HepG2 (cell line): Measurements from ENCODE around the gene GRID1. TPM values are rescaled to one million over a fixed set of nuclear protein-coding genes. Genes with fewer than 3 reads are reported as not detected.

ENCODE experiments used
- ATAC-seq: fragments of 200-7000 bp; cut with Tn5 transposase; 3 replicates; pipeline ENCODE4 v1.9.1; 2020; ENCODE audit warnings: mild to moderate bottlenecking, moderate library complexity
- BruUV-seq: library from RNA; stranded (reverse); fragments of 400-500 nt; replicated peaks from 2 replicates; lab custom pipeline; 2021; lab: Mats Ljungman, UMichigan
- CTCF ChIA-PET: fragments of 300-600 bp; formaldehyde crosslinking; extraction: SDS; loops from one replicate; lab custom pipeline; 2021; ENCODE audit warnings: low total read pairs, inconsistent platforms, low intra/inter-chr PET ratio; lab: Yijun Ruan, JAX
- POLR2A ChIA-PET: fragments of 350-600 bp; sonication (Branson Sonifier 250); formaldehyde crosslinking; loops from one replicate; lab custom pipeline; 2020; ENCODE audit warnings: antibody characterized with exemption, inconsistent platforms; lab: Yijun Ruan, JAX
- DNase-seq: peaks from one replicate; pipeline ENCODE4 v3.0.0-alpha.2; 2015; ENCODE audit warnings: low spot score
- FAIRE-seq: peaks from 3 replicates; lab custom pipeline; 2011; peaks lifted over from hg19 to GRCh38; lab: Jason Lieb, UNC
- H2AFZ ChIP-seq: one replicate; pipeline ENCODE4 v1.6.1; 2011; ENCODE audit warnings: low read length, inconsistent platforms
- H3K27ac ChIP-seq: fragments of 300-600 bp; 3 replicates; pipeline ENCODE4 v1.8.0; 2011; ENCODE audit warnings: mixed run types, mild to moderate bottlenecking, mixed read lengths, low read length, inconsistent platforms; ENCODE audit not compliant: insufficient read depth; ENCODE audit errors: extremely low read length
- H3K27me3 ChIP-seq, 2 experiments: fragments of 200-600 bp in 1 of 2; 2 replicates in 1 of 2; 3 replicates in 1 of 2; pipeline versions ENCODE4 v1.6.0 to v1.8.0; 2011; ENCODE audit warnings: low read length in 2 of 2, mild to moderate bottlenecking in 2 of 2, moderate library complexity in 2 of 2, inconsistent platforms in 1 of 2; ENCODE audit not compliant: insufficient read depth in 2 of 2, control insufficient read depth in 1 of 2
- H3K36me3 ChIP-seq, 2 experiments: fragments of 200-600 bp in 1 of 2; replicated peaks in 1 of 2; 2 replicates in 1 of 2; 3 replicates in 1 of 2; pipeline versions ENCODE4 v1.5.1 to v1.8.0; 2011; ENCODE audit warnings: low read length in 2 of 2, inconsistent platforms in 1 of 2; ENCODE audit not compliant: insufficient read depth in 2 of 2, control insufficient read depth in 1 of 2
- H3K4me1 ChIP-seq: 2 replicates; pipeline ENCODE4 v1.5.1; 2012; ENCODE audit warnings: low read length, inconsistent platforms; ENCODE audit not compliant: insufficient read depth
- H3K4me2 ChIP-seq: 2 replicates; pipeline ENCODE4 v1.6.0; 2011; ENCODE audit warnings: low read depth, low read length, inconsistent platforms
- H3K4me3 ChIP-seq, 3 experiments: fragments of 200-600 bp in 1 of 3; sonication (generic), shearing (Covaris generic) in 1 of 3; replicated peaks in 1 of 3; 2 replicates each; pipeline ENCODE4 v1.5.1; 2011 to 2016; ENCODE audit warnings: low read length in 3 of 3, inconsistent platforms in 2 of 3, low read depth in 2 of 3, mild to moderate bottlenecking in 2 of 3, control low read depth in 1 of 3, mixed read lengths in 1 of 3; ENCODE audit not compliant: insufficient read depth in 1 of 3
- H3K79me2 ChIP-seq: one replicate; pipeline ENCODE4 v1.6.1; 2011; ENCODE audit warnings: low read length, inconsistent platforms; ENCODE audit not compliant: insufficient read depth
- H3K9ac ChIP-seq: 2 replicates; pipeline ENCODE4 v1.6.0; 2011; ENCODE audit warnings: mild to moderate bottlenecking, low read depth, low read length, inconsistent platforms; ENCODE audit not compliant: insufficient read depth
- H3K9me3 ChIP-seq: 2 replicates; pipeline ENCODE4 v1.5.1; 2012; ENCODE audit warnings: mild to moderate bottlenecking, low read length
- H4K20me1 ChIP-seq: 2 replicates; pipeline ENCODE4 v1.6.0; 2011; ENCODE audit warnings: inconsistent platforms, mild to moderate bottlenecking, low read length, moderate library complexity; ENCODE audit not compliant: insufficient read depth
- ESRRA ChIP-seq: sonication (generic); formaldehyde crosslinking; IDR thresholded peaks from 2 replicates; pipeline ENCODE4 v1.5.1; 2020; ENCODE audit warnings: mild to moderate bottlenecking, low read depth, missing genetic modification reagents
- FOSL1 ChIP-seq: sonication (generic); formaldehyde crosslinking; IDR thresholded peaks from 2 replicates; pipeline ENCODE4 v1.9.0; 2021; ENCODE audit warnings: missing genetic modification reagents, borderline replicate concordance
- HOXD1 ChIP-seq: sonication (generic); formaldehyde crosslinking; IDR thresholded peaks from 2 replicates; pipeline ENCODE4 v1.5.0; 2020; ENCODE audit warnings: missing genetic modification reagents
- NR2F1 ChIP-seq, 2 experiments: fragments of 450-650 bp in 1 of 2; formaldehyde crosslinking in 1 of 2; IDR thresholded peaks; 2 replicates each; pipeline versions ENCODE4 v1.5.0 to v1.6.1; 2016 to 2020; ENCODE audit warnings: mild to moderate bottlenecking in 1 of 2, missing compliant biosample characterization in 1 of 2, missing genetic modification reagents in 1 of 2, moderate library complexity in 1 of 2
- PAWR ChIP-seq: sonication (generic); formaldehyde crosslinking; IDR thresholded peaks from 2 replicates; pipeline ENCODE4 v1.4.0; 2020; ENCODE audit warnings: missing genetic modification reagents, mild to moderate bottlenecking, borderline replicate concordance
- ZNF501 ChIP-seq: sonication (generic); formaldehyde crosslinking; IDR thresholded peaks from 2 replicates; pipeline ENCODE4 v1.5.1; 2020; ENCODE audit warnings: mild to moderate bottlenecking, moderate library complexity, missing genetic modification reagents
- ZNF816 ChIP-seq: sonication (generic); formaldehyde crosslinking; IDR thresholded peaks from 2 replicates; pipeline ENCODE4 v1.8.0; 2022; ENCODE audit warnings: missing genetic modification reagents, mild to moderate bottlenecking, borderline replicate concordance
- WGBS: methylation state at CpG from one replicate; pipeline ENCODE4 v1.1.6; 2017; ENCODE audit warnings: low lambda C conversion rate; 5-methylcytosine and 5-hydroxymethylcytosine counted together
- in situ Hi-C: cut with HindIII; loops from 2 replicates; pipeline ENCODE4 v1.10.0; 2017; ENCODE audit warnings: low pct_unique_long_range_greater_than_20kb; ENCODE audit not compliant: extremely low pct_ligation_motif_present
- intact Hi-C: fragments of 100-400 bp; cut with micrococcal nuclease; formaldehyde crosslinking; loops from one replicate; pipeline ENCODE4 v1.10.0; 2022; ENCODE audit not compliant: unreplicated experiment
- polyA plus RNA-seq, 8 experiments: library from polyadenylated mRNA; depleted of rRNA in 3 of 8; stranded (reverse) in 7 of 8; unstranded in 1 of 8; fragments of >200 nt; fragmentation: Illumina TruSeq in 4 of 8; extraction: Trizol in 4 of 8; gene quantifications; 2 replicates each; pipeline versions ENCODE4 v1.2.1 to v1.2.3, GENCODE V29; 2011 to 2016; ENCODE audit warnings: low read depth in 4 of 8, missing spikeins in 1 of 8, mixed read lengths in 1 of 8; ENCODE audit not compliant: insufficient read depth in 1 of 8
- total RNA-seq, 5 experiments: library from RNA; depleted of rRNA; stranded (reverse); fragments of >200 nt; fragmentation: Illumina TruSeq; extraction: Trizol; gene quantifications; 2 replicates each; pipeline ENCODE4 v1.2.3, GENCODE V29; 2016; ENCODE audit warnings: low read depth in 1 of 5
- TF ChIP-seq, protein P1 (sequence below): sonication (generic); formaldehyde crosslinking; IDR thresholded peaks from 2 replicates; pipeline ENCODE4 v1.4.0; 2020; ENCODE audit warnings: missing genetic modification reagents, borderline replicate concordance
- TF ChIP-seq, protein P2 (sequence below): IDR thresholded peaks from 2 replicates; pipeline ENCODE4 v1.6.1; 2016; ENCODE audit warnings: mild to moderate bottlenecking, missing biosample characterization, missing genetic modification reagents

GRID1 gene
- total and polyA plus RNA-seq, 2 of the 13 experiments (the other 11 are each of a cell fraction or from before 2014, with no cell fraction given): 0.05 TPM; not detected in 1

DNA sequence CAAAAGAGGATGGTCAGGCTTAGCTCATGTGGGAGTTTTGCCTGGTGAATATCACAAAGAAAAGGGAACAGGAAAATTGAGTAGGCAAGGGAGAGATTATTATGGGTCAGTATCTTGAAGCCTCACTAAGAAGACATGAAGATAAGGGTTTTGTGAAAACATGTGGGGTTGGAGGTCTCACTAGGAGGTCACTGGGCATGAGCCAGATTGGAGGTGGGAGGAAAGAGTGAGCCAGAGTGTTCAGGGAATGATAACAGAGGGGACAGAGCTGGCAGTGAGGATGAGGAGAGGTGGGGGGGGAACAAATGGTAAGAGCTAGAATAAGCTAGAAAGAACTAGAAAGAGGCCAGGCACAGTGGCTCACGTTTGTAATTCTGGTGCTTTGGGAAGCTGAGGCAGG is 374.3 kb downstream of the GRID1 start:
- intact Hi-C loops: no loop called here
- H3K4me3 ChIP-seq: no peak overlapping the region
- FAIRE-seq: no peak
- TF ChIP-seq NR2F1 (CRISPR knock-in tag; IDR thresholded peaks at IDR 0.05) (no peak), FOSL1 (CRISPR knock-in tag) (no peak), HOXD1 (no peak), PAWR (CRISPR knock-in tag) (no peak), ESRRA (no peak), ZNF501 (no peak), ZNF816 (CRISPR knock-in tag) (no peak)
- TF ChIP-seq, protein P1, sequence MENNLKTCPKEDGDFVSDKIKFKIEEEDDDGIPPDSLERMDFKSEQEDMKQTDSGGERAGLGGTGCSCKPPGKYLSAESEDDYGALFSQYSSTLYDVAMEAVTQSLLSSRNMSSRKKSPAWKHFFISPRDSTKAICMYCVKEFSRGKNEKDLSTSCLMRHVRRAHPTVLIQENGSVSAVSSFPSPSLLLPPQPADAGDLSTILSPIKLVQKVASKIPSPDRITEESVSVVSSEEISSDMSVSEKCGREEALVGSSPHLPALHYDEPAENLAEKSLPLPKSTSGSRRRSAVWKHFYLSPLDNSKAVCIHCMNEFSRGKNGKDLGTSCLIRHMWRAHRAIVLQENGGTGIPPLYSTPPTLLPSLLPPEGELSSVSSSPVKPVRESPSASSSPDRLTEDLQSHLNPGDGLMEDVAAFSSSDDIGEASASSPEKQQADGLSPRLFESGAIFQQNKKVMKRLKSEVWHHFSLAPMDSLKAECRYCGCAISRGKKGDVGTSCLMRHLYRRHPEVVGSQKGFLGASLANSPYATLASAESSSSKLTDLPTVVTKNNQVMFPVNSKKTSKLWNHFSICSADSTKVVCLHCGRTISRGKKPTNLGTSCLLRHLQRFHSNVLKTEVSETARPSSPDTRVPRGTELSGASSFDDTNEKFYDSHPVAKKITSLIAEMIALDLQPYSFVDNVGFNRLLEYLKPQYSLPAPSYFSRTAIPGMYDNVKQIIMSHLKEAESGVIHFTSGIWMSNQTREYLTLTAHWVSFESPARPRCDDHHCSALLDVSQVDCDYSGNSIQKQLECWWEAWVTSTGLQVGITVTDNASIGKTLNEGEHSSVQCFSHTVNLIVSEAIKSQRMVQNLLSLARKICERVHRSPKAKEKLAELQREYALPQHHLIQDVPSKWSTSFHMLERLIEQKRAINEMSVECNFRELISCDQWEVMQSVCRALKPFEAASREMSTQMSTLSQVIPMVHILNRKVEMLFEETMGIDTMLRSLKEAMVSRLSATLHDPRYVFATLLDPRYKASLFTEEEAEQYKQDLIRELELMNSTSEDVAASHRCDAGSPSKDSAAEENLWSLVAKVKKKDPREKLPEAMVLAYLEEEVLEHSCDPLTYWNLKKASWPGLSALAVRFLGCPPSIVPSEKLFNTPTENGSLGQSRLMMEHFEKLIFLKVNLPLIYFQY (CRISPR knock-in tag): no peak
- TF ChIP-seq, protein P2, sequence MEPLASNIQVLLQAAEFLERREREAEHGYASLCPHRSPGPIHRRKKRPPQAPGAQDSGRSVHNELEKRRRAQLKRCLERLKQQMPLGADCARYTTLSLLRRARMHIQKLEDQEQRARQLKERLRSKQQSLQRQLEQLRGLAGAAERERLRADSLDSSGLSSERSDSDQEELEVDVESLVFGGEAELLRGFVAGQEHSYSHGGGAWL: no peak
- TF ChIP-seq, all 625 proteins: peak for 0
- Histone ChIP-seq H4K20me1 (no peaks in the 10 kb centered on the region), H2AFZ (no peak overlapping the region), H3K79me2 (no peaks in the 10 kb centered on the region), H3K4me2 (no peak overlapping the region), H3K9ac (no peak overlapping the region), H3K4me1 (no peaks in the 10 kb centered on the region), H3K27ac (no peak overlapping the region), H3K27me3 (no peaks in the 10 kb centered on the region), H3K9me3 (no peaks in the 10 kb centered on the region), H3K36me3 (no peaks in the 10 kb centered on the region)
- ChIA-PET POLR2A (no interaction called here), CTCF (no interaction called here)
- BruUV-seq: no TSS peak
- 5% methylated on average over 1 of the region's 1 CpG for WGBS
- in situ Hi-C loops: no loop called here
- ATAC-seq: no peak
- no peak for DNase-seq
